Activated CD8-positive, alpha-beta memory T cell treated with anti-CD3 and anti-CD28 coated beads, Interleukin-2, amount 50 U/mL, for 1 hour (primary cell): ENCODE results near the gene DYRK1B.

Source experiments
- DNase-seq: peaks from one replicate; pipeline ENCODE4 v3.0.0-alpha.2; 2020; ENCODE audit errors: extremely low read depth

The DYRK1B gene

DNA sequence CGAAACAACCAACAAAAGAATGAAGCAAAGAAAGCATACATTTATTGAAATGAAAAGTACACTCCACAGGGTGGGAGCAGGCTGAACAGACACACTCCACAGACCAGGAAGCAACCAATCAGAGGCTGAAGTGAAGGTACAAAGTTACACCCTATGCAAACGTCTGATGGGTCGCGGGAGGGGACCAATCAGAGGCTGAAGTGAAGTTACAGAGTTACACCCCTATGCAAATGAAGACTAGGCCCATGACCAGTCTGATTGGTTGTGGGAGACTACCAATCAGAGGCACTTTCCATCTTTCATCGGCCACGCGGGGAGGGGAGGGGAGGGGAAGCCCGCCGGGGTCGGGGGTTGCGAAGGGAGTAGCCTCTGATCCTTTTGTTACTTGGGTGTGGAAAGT, 24.6 kb upstream of the DYRK1B start:
- DNase-seq = no peak

- DNase-seq = no peak
These were observed 18.9 kb upstream of the DYRK1B start for GRCh38 chr19:39852882-39853281.

GRCh38 chr19:39850892-39851291, 16.9 kb upstream of the DYRK1B start:
- no peak for DNase-seq

- DNase-seq = no peak
These were observed 14.4 kb upstream of the DYRK1B start for GRCh38 chr19:39848392-39848791.

- DNase-seq = no peak
These were observed 13.6 kb upstream of the DYRK1B start for GRCh38 chr19:39847525-39847924.

GRCh38 chr19:39846678-39847486, 12.9 kb upstream of the DYRK1B start:
- no peak for DNase-seq

- DNase-seq = peak; percentile 91
These were observed 12.1 kb upstream of the DYRK1B start, which contains the start of gene FBL for GRCh38 chr19:39845933-39846677. Gene FBL, minus strand, starts transcription at chr19:39846379. Its CDS starts 79 bp downstream, at chr19:39846300.

GRCh38 chr19:39845584-39845932, 11.6 kb upstream of the DYRK1B start:
- DNase-seq = no peak

GRCh38 chr19:39845172-39845571, 11.2 kb upstream of the DYRK1B start:
- DNase-seq = no peak

GRCh38 chr19:39843919-39844793, 10.2 kb upstream of the DYRK1B start:
- DNase-seq = no peak

DNA sequence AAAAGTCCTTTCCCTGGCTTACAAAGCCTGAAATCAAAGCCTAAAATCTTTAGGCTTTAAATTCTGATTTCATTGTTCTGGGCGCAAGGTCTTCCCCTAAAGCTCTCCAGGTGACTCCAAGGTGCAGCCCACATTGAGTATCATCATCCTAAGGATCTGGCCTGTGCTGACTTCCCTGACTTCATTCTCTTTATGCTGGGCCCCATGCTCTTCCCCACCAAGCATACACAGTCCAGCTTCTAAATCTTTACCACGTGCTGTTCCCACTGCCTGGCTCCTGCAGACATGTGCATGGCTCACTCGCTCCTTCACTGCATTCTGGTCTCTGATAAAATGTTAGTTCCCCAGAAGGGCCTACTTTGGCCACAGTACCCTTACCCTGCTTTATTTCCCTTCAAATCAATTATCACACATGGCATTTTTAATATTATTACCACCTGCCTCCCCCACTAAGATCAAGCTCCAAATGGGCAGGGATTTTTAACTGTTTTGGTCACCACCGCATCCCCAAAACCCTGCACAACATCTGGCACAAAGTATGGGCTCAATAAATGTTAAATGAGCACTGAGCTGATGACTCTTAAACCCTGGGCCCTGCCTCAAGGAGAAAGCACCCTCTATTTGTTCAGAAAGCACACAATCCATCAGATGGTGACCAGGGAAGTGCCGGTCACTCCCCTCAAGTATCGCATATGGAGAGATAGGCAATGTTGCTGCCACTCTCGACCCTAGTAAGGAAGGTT, 8.9 kb upstream of the DYRK1B start:
- no peak for DNase-seq

DNA sequence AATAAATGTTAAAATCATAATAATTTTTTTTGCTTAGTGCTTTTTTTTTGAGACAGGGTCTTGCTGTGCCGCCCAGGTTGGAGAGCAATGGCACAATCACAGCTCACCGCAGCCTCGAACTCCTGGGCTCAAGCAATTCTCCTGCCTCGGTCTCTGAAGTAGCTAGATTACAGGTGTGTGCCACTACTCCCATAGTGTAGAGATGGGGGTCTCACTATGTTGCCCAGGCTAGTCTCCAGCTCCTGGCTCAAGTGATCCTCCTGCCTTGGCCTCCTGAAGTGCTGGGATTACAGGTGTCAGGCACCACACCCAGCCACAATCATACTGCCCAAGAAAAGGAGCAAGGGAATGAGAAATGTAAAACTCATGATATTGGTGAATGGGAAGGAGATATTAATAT, 7.1 kb upstream of the DYRK1B start:
- DNase-seq = no peak

DNA sequence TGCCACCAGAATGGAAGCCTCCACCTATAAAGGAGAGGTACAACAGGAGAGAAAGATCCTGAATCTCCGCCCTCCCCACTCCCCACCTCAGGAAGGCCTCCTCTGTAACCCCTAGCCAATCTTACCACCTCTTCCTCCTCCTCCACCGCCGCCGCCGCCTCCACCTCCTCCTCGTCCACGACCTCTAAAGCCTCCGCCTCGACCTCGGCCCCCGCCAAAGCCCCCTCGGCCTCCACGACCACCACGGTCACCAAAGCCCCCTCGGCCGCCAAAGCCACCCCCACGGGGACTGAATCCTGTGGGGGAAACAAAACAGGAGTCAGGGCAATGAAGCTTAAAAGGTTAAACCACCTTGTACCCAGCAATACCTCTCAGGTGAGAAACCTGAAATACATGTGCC, 6.5 kb upstream of the DYRK1B start:
- no peak for DNase-seq

DNA sequence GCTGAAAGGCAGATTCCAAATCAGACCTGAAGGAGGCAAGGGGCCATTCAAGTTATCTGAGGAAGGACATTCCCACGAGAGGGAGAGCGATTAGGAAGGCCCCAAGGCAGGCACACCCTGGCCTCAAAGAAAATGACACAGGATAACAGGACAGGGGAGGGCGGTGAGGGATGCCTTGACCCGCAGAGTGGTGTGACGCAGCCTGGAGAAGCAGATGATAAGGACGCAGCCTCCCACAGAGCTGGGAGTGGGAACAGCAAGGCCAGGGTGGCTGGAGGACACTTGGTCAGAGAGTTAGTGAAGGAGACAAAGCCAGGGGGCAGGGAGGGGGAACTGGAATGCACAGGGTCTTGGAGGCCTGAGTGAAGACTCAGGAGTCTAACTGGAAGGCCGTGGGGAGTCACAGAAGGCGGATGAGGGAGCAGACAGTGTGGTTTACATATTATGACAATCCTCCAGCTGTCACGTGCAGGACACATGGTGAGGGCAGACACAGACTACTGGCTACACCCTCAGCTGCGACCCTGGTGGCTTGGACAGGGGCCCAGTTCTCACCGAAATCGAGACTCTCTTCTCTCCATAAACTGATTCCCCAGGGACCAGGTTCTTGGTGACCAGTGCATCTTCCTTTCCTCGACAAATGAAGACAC, 5.8 kb upstream of the DYRK1B start:
- DNase-seq = no peak

DNA sequence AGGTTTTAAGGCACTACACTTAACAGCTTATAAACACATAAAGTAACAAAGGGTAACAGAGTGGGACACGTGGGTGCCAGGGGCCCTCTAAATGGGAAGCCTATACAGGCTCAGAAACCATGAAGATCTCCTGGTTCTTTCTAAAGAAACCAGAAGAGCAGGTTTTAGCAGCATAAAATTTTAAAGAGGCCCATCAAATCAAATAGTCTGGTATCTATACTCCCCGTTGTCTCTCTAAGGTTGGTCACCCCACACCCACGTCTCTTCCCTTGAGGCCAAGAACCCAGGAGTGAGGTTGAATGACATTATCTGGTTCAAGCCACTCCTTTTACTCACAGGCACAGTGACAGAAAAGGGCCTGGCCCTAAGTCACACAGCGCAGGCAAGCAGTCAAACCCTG, 4.6 kb upstream of the DYRK1B start:
- DNase-seq = no peak

DNA sequence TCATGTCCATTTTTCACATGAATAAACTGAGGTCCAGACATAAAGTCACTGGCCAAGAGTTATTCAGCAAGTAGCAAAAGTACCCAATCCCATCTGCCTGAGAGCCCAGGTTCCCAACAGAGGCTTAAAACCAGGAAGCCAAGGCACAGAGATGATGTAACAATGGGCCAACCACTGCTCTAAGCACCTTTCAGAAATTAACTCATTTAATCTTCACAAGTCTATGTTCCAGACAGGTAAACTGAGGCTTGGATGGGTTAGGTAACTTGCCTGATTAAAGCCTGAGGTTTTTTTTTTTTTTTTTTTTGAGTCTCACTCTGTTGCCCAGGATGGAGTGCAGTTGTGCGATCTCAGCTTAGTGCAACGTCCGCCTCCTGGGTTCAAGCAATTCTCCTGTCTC, 4.0 kb upstream of the DYRK1B start:
- DNase-seq = no peak

DNA sequence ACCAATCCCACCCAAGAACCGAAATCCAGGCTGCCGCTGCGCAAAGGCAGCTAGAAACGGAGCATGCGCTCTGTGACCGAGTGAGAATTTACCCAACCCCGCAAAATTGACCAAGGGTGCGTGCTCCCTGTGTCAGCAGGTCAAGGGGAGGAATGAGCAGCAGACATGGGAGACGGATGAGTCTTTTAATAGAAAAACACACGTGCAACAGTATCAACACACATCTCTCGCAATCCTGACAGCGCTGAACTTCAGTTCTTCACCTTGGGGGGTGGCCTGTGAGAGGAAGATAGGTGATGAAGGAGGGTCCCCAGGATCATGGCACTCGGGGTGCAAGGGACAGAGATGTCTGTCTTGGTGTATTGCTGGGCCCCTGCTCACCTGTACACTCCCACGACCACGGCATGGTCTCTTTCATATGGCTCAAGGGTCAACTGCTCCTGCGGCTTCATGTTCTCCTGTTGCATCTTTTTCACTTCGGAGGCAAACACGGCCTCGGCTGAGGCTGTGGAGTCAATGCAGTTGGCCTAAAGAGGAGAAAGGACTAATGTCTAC, 402 bp upstream of the DYRK1B start:
- DNase-seq = no peak

DNA sequence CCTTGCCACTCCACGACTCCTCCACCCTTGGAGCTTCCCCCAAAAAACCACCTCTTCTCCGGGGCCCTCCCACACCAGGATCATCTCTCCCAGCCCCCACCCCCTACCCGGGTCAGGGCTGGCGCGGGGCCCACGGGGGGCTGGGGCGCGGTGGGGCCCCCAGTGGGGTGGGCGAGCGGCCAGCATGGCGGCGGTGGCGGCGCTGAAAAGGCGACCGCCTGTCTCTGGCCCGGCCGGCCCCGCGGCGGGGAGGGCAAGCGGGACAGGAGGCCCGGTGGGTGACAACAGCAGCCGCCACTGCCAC, 850 bp downstream of the DYRK1B start:
- DNase-seq = no peak

DNA sequence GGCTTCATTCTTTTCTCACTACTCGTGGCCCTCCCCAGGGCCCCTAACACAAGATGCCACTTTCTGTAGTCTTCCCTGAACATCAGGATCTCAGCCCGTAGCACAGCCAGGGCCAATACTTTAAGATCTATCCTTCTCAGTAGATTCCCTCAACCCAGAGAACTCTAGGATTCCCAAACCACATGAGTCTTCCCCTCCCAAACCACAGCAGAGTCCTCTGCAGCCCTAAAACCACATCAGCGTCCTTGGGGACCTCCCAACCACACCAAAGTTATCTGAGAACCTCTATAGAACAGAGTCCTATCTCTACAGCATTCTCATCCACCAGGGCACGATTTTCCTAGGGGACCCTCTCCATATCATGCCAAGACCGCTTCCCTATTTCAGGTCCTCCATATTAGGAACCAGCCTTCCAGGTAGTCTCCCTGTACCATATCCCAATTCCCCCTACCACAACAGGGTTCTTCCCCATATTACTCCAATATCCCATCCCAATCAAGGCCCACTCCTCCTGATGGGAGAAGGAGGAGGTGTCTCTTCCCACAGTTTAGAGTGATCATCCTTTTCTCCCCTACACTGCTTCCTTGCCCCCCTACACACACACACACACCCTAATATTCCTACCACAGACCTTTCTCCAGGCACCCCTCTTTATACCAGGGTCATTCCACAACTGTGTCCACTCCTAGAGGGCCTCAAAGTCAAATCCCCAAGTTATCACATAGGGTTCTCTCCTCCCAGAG, 1.4 kb downstream of the DYRK1B start:
- no peak for DNase-seq

DNA sequence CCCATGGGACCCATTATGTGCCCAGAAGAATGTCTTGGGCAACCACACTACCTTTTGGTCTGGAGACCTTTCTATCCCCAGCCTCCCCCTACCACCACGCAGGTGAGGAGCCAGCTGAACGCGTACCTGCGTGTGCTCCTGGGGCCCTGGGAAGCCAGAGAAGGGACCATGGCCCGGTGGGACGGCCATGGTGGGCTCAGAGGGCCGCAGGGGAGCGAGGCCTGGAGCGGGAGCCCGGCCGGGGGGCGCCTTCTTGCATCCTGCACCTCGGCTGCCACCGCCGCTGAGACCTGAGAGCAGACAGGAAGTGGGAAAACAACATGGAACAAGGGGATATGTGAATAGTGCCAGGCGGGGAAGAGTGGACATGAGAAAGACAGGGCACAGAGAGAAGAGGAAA, 2.3 kb downstream of the DYRK1B start:
- no peak for DNase-seq
